ENCODE measurements around the gene DOCK9. TPM values are rescaled to one million over a fixed set of nuclear protein-coding genes. Genes with fewer than 3 reads are reported as not detected.

DOCK9 gene
- total and polyA plus RNA-seq, 2 donors (not counting 1 experiment from before 2014, with no cell fraction given): 18.5 to 28.0 TPM

DNA sequence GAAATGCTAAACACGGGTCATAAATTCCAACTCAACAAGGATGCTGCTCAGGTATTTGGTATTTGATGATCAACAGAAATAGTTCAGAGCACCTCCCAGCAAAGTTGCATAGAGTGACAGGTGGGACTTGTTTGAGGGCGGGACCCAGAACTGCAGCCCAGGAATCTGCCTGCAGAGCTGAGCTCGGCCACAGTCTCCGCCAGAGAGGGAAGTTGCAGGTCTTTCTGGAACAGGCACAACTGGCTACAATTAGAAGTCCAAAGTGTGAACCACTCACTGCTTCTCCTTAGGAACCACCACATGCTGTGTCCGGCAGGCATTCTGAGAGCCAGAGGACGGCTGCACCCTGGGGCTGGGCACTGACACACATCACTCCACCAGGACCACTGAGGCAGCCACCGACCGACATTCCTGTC is 226.5 kb downstream of the DOCK9 start:
- Histone ChIP-seq H3K4me2 (replicated peaks; ENCODE audit: low read depth, low read length, poor library complexity, severe bottlenecking) (no peak overlapping the region), H3K36me3 (replicated peaks in 1 of 2; ENCODE audit: control extremely low read depth in 1 of 2, control insufficient read depth in 1 of 2, extremely low read depth in 1 of 2, insufficient read depth in 2 of 2, low read length in 1 of 2) (no peaks in the 10 kb centered on the region), H3K27me3 (replicated peaks in 1 of 4; ENCODE audit: control extremely low read depth in 1 of 4, control insufficient read depth in 3 of 4, insufficient read depth in 4 of 4, low read length in 3 of 4) (peaks cover 0 to 20% (median 8%) of the 10 kb centered on the region in 4 experiments), H3K27ac (ENCODE audit: low read length in 2 of 2) (no peak overlapping the region), H3K4me1 (ENCODE audit: control insufficient read depth in 2 of 2, insufficient read depth in 2 of 2, low read length in 2 of 2) (peaks cover 3 to 6% of the 10 kb centered on the region in 2 donors), H3K4me3 (ENCODE audit: control extremely low read depth in 1 of 5, extremely low read depth in 1 of 5, insufficient read depth in 1 of 5, low read depth in 2 of 5, low read length in 4 of 5) (no peak overlapping the region), H3K9ac (ENCODE audit: low read length) (no peak overlapping the region), H3K9me3 (ENCODE audit: control extremely low read depth in 1 of 3, control insufficient read depth in 2 of 3, insufficient read depth in 1 of 3, low read length in 2 of 3) (peaks cover 0 to 8% (median 0%) of the 10 kb centered on the region in 3 donors), H2AFZ (ENCODE audit: insufficient read depth, low read depth, low read length, poor library complexity, severe bottlenecking) (no peak overlapping the region), H4K20me1 (ENCODE audit: control insufficient read depth, insufficient read depth, low read length, poor library complexity, severe bottlenecking) (no peaks in the 10 kb centered on the region), H3K79me2 (ENCODE audit: control insufficient read depth, insufficient read depth, low read length) (no peaks in the 10 kb centered on the region)
- no peak for ATAC-seq (ENCODE audit: low read depth)
- no peak for DNase-seq
- no peak overlapping the region for H3K27ac Mint-ChIP-seq
- ChIA-PET CTCF (no interaction called here), POLR2A (no interaction called here)
- H3K4me3 Mint-ChIP-seq: no peak overlapping the region
- TF ChIP-seq CTCF (IDR thresholded peaks at IDR 0.05) (no peak), EZH2 (IDR thresholded peaks at IDR 0.05; ENCODE audit: borderline replicate concordance, insufficient read depth, low read depth, low read length, poor library complexity, severe bottlenecking) (no peak)
- H3K9me3 Mint-ChIP-seq (ENCODE audit: insufficient read depth): no peaks in the 10 kb centered on the region
- H3K27me3 Mint-ChIP-seq: peaks cover 55% of the 10 kb centered on the region
- WGBS (ENCODE audit: insufficient coverage): 28% methylated on average over 7 of the region's 8 CpGs
- H3K4me1 Mint-ChIP-seq: no peaks in the 10 kb centered on the region
- intact Hi-C loops (cut with micrococcal nuclease): no loop called here

DNA sequence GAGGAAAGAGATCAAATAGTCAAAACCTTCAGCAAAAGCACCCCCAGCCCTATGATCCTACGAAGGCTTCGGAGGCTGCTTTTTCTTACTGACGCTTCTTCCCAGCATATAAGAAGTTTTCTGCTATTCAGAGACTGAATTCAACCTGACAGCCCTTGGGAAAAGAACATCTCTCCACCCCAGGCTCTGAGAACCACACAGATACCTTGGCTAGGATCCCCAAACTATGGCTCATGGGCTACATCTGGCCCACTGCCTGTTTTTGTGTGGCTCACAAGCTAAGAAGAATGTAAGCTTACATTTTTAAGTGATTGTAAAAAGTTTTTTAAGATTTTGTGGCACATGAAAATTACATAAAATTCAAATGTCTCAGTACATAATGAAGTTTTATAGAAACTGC is 228.4 kb downstream of the DOCK9 start:
- peaks cover 0 to 14% (median 7%) of the 10 kb centered on the region in 4 experiments for H3K27me3 ChIP-seq (replicated peaks in 1 of 4; ENCODE audit: control extremely low read depth in 1 of 4, control insufficient read depth in 3 of 4, insufficient read depth in 4 of 4, low read length in 3 of 4)
- no peak overlapping the region for H3K4me3 Mint-ChIP-seq
- no peak overlapping the region for H3K9ac ChIP-seq (ENCODE audit: low read length)
- H2AFZ ChIP-seq (ENCODE audit: insufficient read depth, low read depth, low read length, poor library complexity, severe bottlenecking): no peak overlapping the region
- ATAC-seq (ENCODE audit: low read depth) (no peak), DNase-seq (no peak)
- TF ChIP-seq EZH2 (IDR thresholded peaks at IDR 0.05; ENCODE audit: borderline replicate concordance, insufficient read depth, low read depth, low read length, poor library complexity, severe bottlenecking): no peak
- no peak for TF ChIP-seq CTCF (IDR thresholded peaks at IDR 0.05)
- peaks cover 42% of the 10 kb centered on the region for H3K27me3 Mint-ChIP-seq
- intact Hi-C loops (cut with micrococcal nuclease): no loop called here
- WGBS (ENCODE audit: insufficient coverage): no CpG with 5 or more reads among the region's 3 CpGs
- no peaks in the 10 kb centered on the region for H3K36me3 ChIP-seq (replicated peaks in 1 of 2; ENCODE audit: control extremely low read depth in 1 of 2, control insufficient read depth in 1 of 2, extremely low read depth in 1 of 2, insufficient read depth in 2 of 2, low read length in 1 of 2)
- peaks cover 0 to 10% (median 0%) of the 10 kb centered on the region in 3 donors for H3K9me3 ChIP-seq (ENCODE audit: control extremely low read depth in 1 of 3, control insufficient read depth in 2 of 3, insufficient read depth in 1 of 3, low read length in 2 of 3)
- peaks cover 4% of the 10 kb centered on the region for H3K9me3 Mint-ChIP-seq (ENCODE audit: insufficient read depth)
- no peaks in the 10 kb centered on the region for H4K20me1 ChIP-seq (ENCODE audit: control insufficient read depth, insufficient read depth, low read length, poor library complexity, severe bottlenecking)
- POLR2A ChIA-PET: interaction anchor here (0.6 kb wide), 1 partner anchor 820 kb away, joined by 3 read pairs; no protein-coding TSS in a partner anchor
- no peaks in the 10 kb centered on the region for H3K79me2 ChIP-seq (ENCODE audit: control insufficient read depth, insufficient read depth, low read length)
- no peaks in the 10 kb centered on the region for H3K4me1 Mint-ChIP-seq
- H3K4me2 ChIP-seq (replicated peaks; ENCODE audit: low read depth, low read length, poor library complexity, severe bottlenecking): no peak overlapping the region
- H3K4me3 ChIP-seq (ENCODE audit: control extremely low read depth in 1 of 5, extremely low read depth in 1 of 5, insufficient read depth in 1 of 5, low read depth in 2 of 5, low read length in 4 of 5): no peak overlapping the region
- CTCF ChIA-PET: no interaction called here
- peaks cover 3 to 6% of the 10 kb centered on the region in 2 donors for H3K4me1 ChIP-seq (ENCODE audit: control insufficient read depth in 2 of 2, insufficient read depth in 2 of 2, low read length in 2 of 2)
- H3K27ac ChIP-seq (ENCODE audit: low read length in 2 of 2): no peak overlapping the region
- H3K27ac Mint-ChIP-seq: no peak overlapping the region
